ENCODE measurements around the gene SLC7A10. TPM values are rescaled to one million over a fixed set of nuclear protein-coding genes. Genes with fewer than 3 reads are reported as not detected.

The SLC7A10 gene
- total and polyA plus RNA-seq, 3 donors from 2014 or later = 2.1 to 5.8 (median 3.0) TPM

GRCh38 chr19:33236696-33237390 lies 11.2 kb upstream of the SLC7A10 start:
- Histone ChIP-seq H3K9me3 (no peaks in the 10 kb centered on the region), H3K4me1 (peaks cover 6% of the 10 kb centered on the region), H3K27ac (no peak overlapping the region), H3K36me3 (ENCODE audit: low read depth, missing control alignments) (no peaks in the 10 kb centered on the region), H3K4me3 (no peak overlapping the region), H3K27me3 (no peaks in the 10 kb centered on the region)
- no peak for TF ChIP-seq POLR2A (IDR thresholded peaks at IDR 0.05)
- TF ChIP-seq CTCF (IDR thresholded peaks at IDR 0.05) = no peak
- intact Hi-C loops (cut with DNase I; ENCODE audit: low total_unique reads) = loop anchor here (5.0 to 10.0 kb wide), 2 partner anchors 170 to 538 kb away; no protein-coding TSS in a partner anchor
- 90 to 91% methylated on average over 14 to 16 of the region's 16 CpGs for WGBS, 2 donors
- no peak for DNase-seq

GRCh38 chr19:33235996-33236350 lies 10.3 kb upstream of the SLC7A10 start:
- DNase-seq = no peak
- H3K9me3 ChIP-seq = no peaks in the 10 kb centered on the region
- H3K36me3 ChIP-seq (ENCODE audit: low read depth, missing control alignments) = no peaks in the 10 kb centered on the region
- TF ChIP-seq POLR2A (IDR thresholded peaks at IDR 0.05) = no peak
- TF ChIP-seq CTCF (IDR thresholded peaks at IDR 0.05) = no peak
- WGBS, 2 donors = 90 to 94% methylated on average over 20 of the region's 20 CpGs
- intact Hi-C loops (cut with DNase I; ENCODE audit: low total_unique reads) = loop anchor here (5.0 to 10.0 kb wide), 2 partner anchors 171 to 539 kb away; no protein-coding TSS in a partner anchor
- H3K4me3 ChIP-seq = no peak overlapping the region
- H3K4me1 ChIP-seq = no peaks in the 10 kb centered on the region
- no peaks in the 10 kb centered on the region for H3K27me3 ChIP-seq
- no peak overlapping the region for H3K27ac ChIP-seq

GRCh38 chr19:33235269-33235995 lies 9.8 kb upstream of the SLC7A10 start:
- Histone ChIP-seq H3K27ac (no peak overlapping the region), H3K4me3 (no peak overlapping the region), H3K36me3 (ENCODE audit: low read depth, missing control alignments) (no peaks in the 10 kb centered on the region), H3K27me3 (no peaks in the 10 kb centered on the region), H3K4me1 (no peaks in the 10 kb centered on the region), H3K9me3 (no peaks in the 10 kb centered on the region)
- DNase-seq = peak; percentile 93
- WGBS, 2 donors = 41 to 65% methylated on average over 13 to 30 of the region's 30 CpGs
- no peak for TF ChIP-seq POLR2A (IDR thresholded peaks at IDR 0.05)
- peak; percentile 76 to 87 (median 82) for TF ChIP-seq CTCF (IDR thresholded peaks at IDR 0.05)
- intact Hi-C loops (cut with DNase I; ENCODE audit: low total_unique reads) = loop anchor here (5.0 to 10.0 kb wide), 2 partner anchors 172 to 539 kb away; no protein-coding TSS in a partner anchor

GRCh38 chr19:33234736-33235135 lies 9.1 kb upstream of the SLC7A10 start:
- TF ChIP-seq POLR2A (IDR thresholded peaks at IDR 0.05) (no peak), CTCF (IDR thresholded peaks at IDR 0.05) (no peak)
- DNase-seq = no peak
- no peaks in the 10 kb centered on the region for H3K27me3 ChIP-seq
- H3K4me1 ChIP-seq = no peaks in the 10 kb centered on the region
- no peaks in the 10 kb centered on the region for H3K36me3 ChIP-seq (ENCODE audit: low read depth, missing control alignments)
- H3K27ac ChIP-seq = no peak overlapping the region
- 63 to 70% methylated on average over 2 to 9 of the region's 9 CpGs for WGBS, 2 donors
- intact Hi-C loops (cut with DNase I; ENCODE audit: low total_unique reads) = loop anchor here (5.0 to 10.0 kb wide), 2 partner anchors 173 to 540 kb away; no protein-coding TSS in a partner anchor
- H3K4me3 ChIP-seq = no peak overlapping the region
- no peaks in the 10 kb centered on the region for H3K9me3 ChIP-seq

Data from testis (tissue), 3 donors.